ENCODE data around the gene APBA2.

- TF ChIP-seq CTCF (conservative IDR thresholded peaks at IDR 0.05; ENCODE audit: low read depth, low read length): no peak
- TF ChIP-seq RFX5 (IDR thresholded peaks at IDR 0.05; ENCODE audit: low read depth, low read length): no peak
- no peak for TF ChIP-seq USF2 (IDR thresholded peaks at IDR 0.05; ENCODE audit: low read depth, low read length)
- no peak for TF ChIP-seq MXI1 (IDR thresholded peaks at IDR 0.05; ENCODE audit: borderline replicate concordance, low read depth, low read length)
- TF ChIP-seq NFE2L2 (IDR thresholded peaks at IDR 0.05; ENCODE audit: low read depth, low read length): no peak
- no peak for TF ChIP-seq RAD21 (IDR thresholded peaks at IDR 0.05; ENCODE audit: low read length)
- TF ChIP-seq POLR2A (IDR thresholded peaks at IDR 0.05; ENCODE audit: low read depth, low read length): no peak
- no peak for TF ChIP-seq FOS (IDR thresholded peaks at IDR 0.05; ENCODE audit: low read depth, low read length)
- TF ChIP-seq MAFK (IDR thresholded peaks at IDR 0.05; ENCODE audit: low read depth, low read length): no peak
- TF ChIP-seq SMC3 (IDR thresholded peaks at IDR 0.05; ENCODE audit: low read depth, low read length): no peak
These were observed 186.1 kb downstream of the APBA2 start for GRCh38 chr15:29071882-29072273.
